Measurements from ENCODE around the gene CYTH3. TPM values are rescaled to one million over a fixed set of nuclear protein-coding genes. Genes with fewer than 3 reads are reported as not detected.

Gene CYTH3
- total and polyA plus RNA-seq, 2 of the 8 experiments (the other 6 are each of a cell fraction or from before 2014, with no cell fraction given): 10.3 to 11.9 TPM

DNA sequence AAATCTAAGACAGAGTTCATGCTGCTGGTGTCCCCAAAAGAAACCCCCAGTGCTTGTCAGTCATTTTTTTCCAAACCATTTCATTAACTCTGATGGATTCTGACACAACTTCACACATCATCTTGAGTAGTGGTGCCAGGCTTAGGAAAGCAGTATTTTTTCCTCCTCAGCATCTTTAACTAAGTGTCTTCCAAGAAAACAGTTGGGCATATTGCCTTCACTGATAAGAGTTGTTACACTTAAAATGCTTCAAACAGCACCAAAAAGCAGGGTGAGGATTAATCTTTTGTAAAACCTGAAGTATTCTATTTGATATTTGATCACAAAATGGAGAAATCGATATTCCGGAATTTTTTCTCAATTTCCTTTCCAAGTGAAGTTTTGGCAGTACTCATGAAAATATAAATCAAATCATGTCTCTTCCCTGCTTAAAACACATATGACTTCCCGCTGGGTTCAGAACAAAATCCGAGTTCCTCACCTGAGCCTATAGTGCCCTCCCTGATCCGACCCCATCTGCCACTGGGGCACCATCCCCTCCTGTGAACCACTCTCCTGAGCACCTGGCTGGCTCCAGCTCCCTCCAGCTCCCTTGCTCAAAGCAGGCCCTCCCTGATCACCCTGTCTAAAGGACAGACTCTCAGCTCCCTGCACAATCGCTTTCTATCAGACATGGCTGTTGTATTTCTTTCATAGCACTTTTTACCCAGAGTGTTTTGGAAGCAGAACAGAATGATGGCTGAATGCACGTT lies 61.6 kb downstream of the CYTH3 start:
- no peaks in the 10 kb centered on the region for H3K23me2 ChIP-seq (ENCODE audit: low read depth, low read length)
- no peak overlapping the region for H2BK15ac ChIP-seq (ENCODE audit: low read length)
- no peak for FAIRE-seq
- H3K4ac ChIP-seq (replicated peaks; ENCODE audit: insufficient read length, low read depth, low read length): no peak overlapping the region
- H3K36me3 ChIP-seq (ENCODE audit: control insufficient read depth in 2 of 4, insufficient read depth in 4 of 4, low read length in 3 of 4): no peaks in the 10 kb centered on the region
- no peak overlapping the region for H3K14ac ChIP-seq (ENCODE audit: insufficient read length)
- no peak overlapping the region for H3K23ac ChIP-seq (ENCODE audit: insufficient read length)
- no peaks in the 10 kb centered on the region; a peak in 1 of 7 replicates for H3K4me1 ChIP-seq (replicated peaks in 1 of 4; ENCODE audit: control insufficient read depth in 3 of 4, insufficient read depth in 4 of 4, low read length in 3 of 4)
- DNase-seq (ENCODE audit: low read depth in 1 of 2, low spot score in 2 of 2): no peak
- no peak overlapping the region for H2AFZ ChIP-seq (ENCODE audit: low read length)
- WGBS, 2 experiments (ENCODE audit: extremely low coverage in 1 of 2, insufficient coverage in 1 of 2, insufficient read length in 1 of 2, insufficient replicate concordance in 2 of 2, low coverage in 1 of 2, low lambda C conversion rate in 2 of 2, missing lambda C conversion rate in 1 of 2): 82% methylated on average over 7 of the region's 7 CpGs; no CpG with 5 or more reads in 1 of the 2 experiments
- no peak overlapping the region for H2BK12ac ChIP-seq (ENCODE audit: low read depth, low read length)
- H4K8ac ChIP-seq (ENCODE audit: extremely low read depth, insufficient read depth, low read length): no peak overlapping the region
- ChIA-PET POLR2A (ENCODE audit: partially characterized antibody) (interaction anchor here (1.4 kb wide), 1 partner anchor 12 kb away, joined by 3 read pairs; no protein-coding TSS in a partner anchor), CTCF (ENCODE audit: partially characterized antibody) (interaction anchor here (0.7 kb wide), 1 partner anchor 112 kb away, joined by 3 read pairs; no protein-coding TSS in a partner anchor)
- no peak overlapping the region for H3K4me3 ChIP-seq (ENCODE audit: extremely low read depth in 1 of 4, insufficient read depth in 2 of 4, low read depth in 3 of 4, low read length in 4 of 4)
- no peak overlapping the region for H2BK5ac ChIP-seq (ENCODE audit: low read depth, low read length)
- H4K20me1 ChIP-seq (replicated peaks in 1 of 2; ENCODE audit: control insufficient read depth in 1 of 2, insufficient read depth in 2 of 2, low read length in 2 of 2): no peaks in the 10 kb centered on the region
- no peak overlapping the region for H2BK20ac ChIP-seq (ENCODE audit: low read length)
- H3K4me2 ChIP-seq (ENCODE audit: insufficient read depth in 1 of 2, low read depth in 2 of 2, low read length in 2 of 2): no peak overlapping the region
- H4K91ac ChIP-seq (replicated peaks; ENCODE audit: insufficient read length, low read length): no peak overlapping the region
- no peak overlapping the region for H3K18ac ChIP-seq (ENCODE audit: extremely low read depth, low read length)
- no peak overlapping the region for H2BK120ac ChIP-seq (replicated peaks; ENCODE audit: low read depth, low read length)
- H3K79me1 ChIP-seq (ENCODE audit: low read depth, low read length): no peaks in the 10 kb centered on the region
- H3K27me3 ChIP-seq (replicated peaks in 1 of 4; ENCODE audit: control insufficient read depth in 3 of 4, extremely low read depth in 1 of 4, insufficient read depth in 3 of 4, low read length in 3 of 4): no peaks in the 10 kb centered on the region
- H2AK5ac ChIP-seq (ENCODE audit: low read depth, low read length): no peak overlapping the region
- H3K9me3 ChIP-seq (ENCODE audit: insufficient read depth in 2 of 2, low read depth in 1 of 2, low read length in 1 of 2): 0 out of 4 replicates have a peak, but pooled peaks cover 0 to 1% of the 10 kb centered on the region in 2 experiments
- no peak overlapping the region for H3K9ac ChIP-seq (replicated peaks in 1 of 4; ENCODE audit: extremely low read depth in 1 of 4, low read depth in 3 of 4, low read length in 3 of 4)
- 0 out of 4 replicates have a peak, but pooled peaks cover 0 to 10% of the 10 kb centered on the region in 2 experiments for H3K79me2 ChIP-seq (ENCODE audit: control insufficient read depth in 1 of 2, insufficient read depth in 2 of 2, low read length in 2 of 2)
- H3K56ac ChIP-seq (replicated peaks; ENCODE audit: insufficient read length, low read depth, low read length): no peak overlapping the region
- H4K5ac ChIP-seq (ENCODE audit: insufficient read length, low read depth, low read length): no peak overlapping the region
- no peak overlapping the region for H3K27ac ChIP-seq (ENCODE audit: low read depth, low read length)
- TF ChIP-seq KDM5A (IDR thresholded peaks at IDR 0.05; ENCODE audit: low read length): no peak
- TF ChIP-seq YY1 (IDR thresholded peaks at IDR 0.05; ENCODE audit: low read depth, low read length): no peak
- no peak for TF ChIP-seq SIX5 (IDR thresholded peaks at IDR 0.05; ENCODE audit: low read depth, low read length)
- no peak for TF ChIP-seq CBX5 (IDR thresholded peaks at IDR 0.05; ENCODE audit: low read depth, low read length)
- TF ChIP-seq SUZ12 (IDR thresholded peaks at IDR 0.05; ENCODE audit: low read length): no peak
- no peak for TF ChIP-seq KDM1A (IDR thresholded peaks at IDR 0.05; ENCODE audit: borderline replicate concordance, low read length)
- no peak for TF ChIP-seq HDAC2 (IDR thresholded peaks at IDR 0.05; ENCODE audit: borderline replicate concordance in 1 of 2, low read depth in 2 of 2, low read length in 2 of 2)
- TF ChIP-seq, protein P1, sequence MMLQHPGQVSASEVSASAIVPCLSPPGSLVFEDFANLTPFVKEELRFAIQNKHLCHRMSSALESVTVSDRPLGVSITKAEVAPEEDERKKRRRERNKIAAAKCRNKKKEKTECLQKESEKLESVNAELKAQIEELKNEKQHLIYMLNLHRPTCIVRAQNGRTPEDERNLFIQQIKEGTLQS (IDR thresholded peaks at IDR 0.05; ENCODE audit: insufficient read depth, low read depth, low read length): no peak
- TF ChIP-seq POLR2A (IDR thresholded peaks at IDR 0.05; ENCODE audit: control extremely low read depth in 1 of 2, low read depth in 2 of 2, low read length in 2 of 2): no peak
- TF ChIP-seq, protein P2, sequence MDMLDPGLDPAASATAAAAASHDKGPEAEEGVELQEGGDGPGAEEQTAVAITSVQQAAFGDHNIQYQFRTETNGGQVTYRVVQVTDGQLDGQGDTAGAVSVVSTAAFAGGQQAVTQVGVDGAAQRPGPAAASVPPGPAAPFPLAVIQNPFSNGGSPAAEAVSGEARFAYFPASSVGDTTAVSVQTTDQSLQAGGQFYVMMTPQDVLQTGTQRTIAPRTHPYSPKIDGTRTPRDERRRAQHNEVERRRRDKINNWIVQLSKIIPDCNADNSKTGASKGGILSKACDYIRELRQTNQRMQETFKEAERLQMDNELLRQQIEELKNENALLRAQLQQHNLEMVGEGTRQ (IDR thresholded peaks at IDR 0.05; ENCODE audit: low read length): no peak
- no peak for TF ChIP-seq SAP30 (IDR thresholded peaks at IDR 0.05; ENCODE audit: insufficient read depth, insufficient replicate concordance, low read length)

Data from H1 (cell line).